Immature natural killer cell (primary cell): ENCODE measurements around the gene OR51M1. TPM values are rescaled to one million over a fixed set of nuclear protein-coding genes. Genes with fewer than 3 reads are reported as not detected.
"Not testable (repeated sequence)": the region's sequence is repeated elsewhere in the genome, so short reads cannot be mapped to it uniquely, and the experiment has no call there.

Source experiments
- DNase-seq, 3 donors: peaks; one replicate each; pipeline ENCODE4 v3.0.0; 2022; ENCODE audit warnings: mixed read lengths in 1 of 3
- H3K27ac Mint-ChIP-seq, 6 donors: one replicate each; pipeline ENCODE4 v1.8.0; 2020; ENCODE audit warnings: mixed read lengths in 6 of 6, mild to moderate bottlenecking in 5 of 6, inconsistent platforms in 4 of 6, moderate library complexity in 3 of 6
- H3K27me3 Mint-ChIP-seq, 3 donors: one replicate each; pipeline ENCODE4 v1.8.0; 2020 to 2021; ENCODE audit warnings: low read depth in 3 of 3, mild to moderate bottlenecking in 3 of 3, mixed read lengths in 3 of 3, moderate library complexity in 3 of 3, inconsistent platforms in 1 of 3
- H3K36me3 Mint-ChIP-seq, 3 donors: one replicate each; pipeline ENCODE4 v1.8.0; 2020; ENCODE audit warnings: mixed read lengths in 3 of 3, inconsistent platforms in 2 of 3, mild to moderate bottlenecking in 2 of 3
- H3K4me1 Mint-ChIP-seq, 2 donors: one replicate each; pipeline ENCODE4 v1.8.0; 2020; ENCODE audit warnings: inconsistent platforms in 2 of 2, mild to moderate bottlenecking in 2 of 2, mixed read lengths in 2 of 2, moderate library complexity in 1 of 2
- H3K4me3 Mint-ChIP-seq, 5 donors: one replicate each; pipeline ENCODE4 v1.8.0; 2020; ENCODE audit warnings: mild to moderate bottlenecking in 5 of 5, mixed read lengths in 5 of 5, inconsistent platforms in 3 of 5, moderate library complexity in 3 of 5
- H3K9me3 Mint-ChIP-seq, 6 donors: one replicate each; pipeline ENCODE4 v1.8.0; 2020; ENCODE audit warnings: mild to moderate bottlenecking in 6 of 6, mixed read lengths in 6 of 6, inconsistent platforms in 4 of 6, moderate library complexity in 3 of 6
- polyA plus RNA-seq, 3 donors: library from polyadenylated mRNA; unstranded; fragments of 300-500 nt; fragmentation: Illumina TruSeq; gene quantifications; one replicate each; pipeline ENCODE4 v1.2.3, GENCODE V29; 2021

OR51M1 gene, protein sequence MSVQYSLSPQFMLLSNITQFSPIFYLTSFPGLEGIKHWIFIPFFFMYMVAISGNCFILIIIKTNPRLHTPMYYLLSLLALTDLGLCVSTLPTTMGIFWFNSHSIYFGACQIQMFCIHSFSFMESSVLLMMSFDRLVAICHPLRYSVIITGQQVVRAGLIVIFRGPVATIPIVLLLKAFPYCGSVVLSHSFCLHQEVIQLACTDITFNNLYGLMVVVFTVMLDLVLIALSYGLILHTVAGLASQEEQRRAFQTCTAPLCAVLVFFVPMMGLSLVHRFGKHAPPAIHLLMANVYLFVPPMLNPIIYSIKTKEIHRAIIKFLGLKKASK
- polyA plus RNA-seq, result not detected

DNA sequence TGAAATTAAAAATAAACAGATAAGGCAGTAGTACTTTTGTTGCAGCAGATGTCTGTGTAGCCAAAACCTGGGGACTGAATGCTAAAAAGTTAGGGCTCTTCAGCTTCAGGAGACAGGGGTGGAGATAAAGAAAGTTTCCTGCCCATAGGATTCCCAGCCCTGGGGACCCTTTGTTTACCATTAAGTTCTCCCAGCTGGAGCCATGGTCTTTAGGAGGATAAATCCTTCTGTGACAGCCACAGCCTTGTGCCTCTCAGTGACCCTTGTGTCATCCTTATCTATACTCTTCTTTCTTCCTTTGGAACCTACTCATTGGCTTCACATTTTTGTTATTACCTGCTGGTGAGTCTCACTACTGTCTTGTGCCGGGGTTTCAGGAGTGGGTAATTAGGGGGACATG lies at the start of gene OR51M1:
Gene OR51M1 (plus strand): TSS at position 237 of the 400 bp plus-strand sequence. CDS start 5,587 bp downstream, outside the sequence.
- Mint-ChIP-seq H3K4me1 (no peaks in the 10 kb centered on the region), H3K9me3 (no peaks in the 10 kb centered on the region), H3K36me3 (no peaks in the 10 kb centered on the region), H3K4me3 (no peak within 1 kb of the TSS), H3K27me3 (peaks cover 0 to 1% (median under 1%) of the 10 kb centered on the region in 3 donors), H3K27ac (no peak within 1 kb of the TSS)
- no peak for DNase-seq

DNA sequence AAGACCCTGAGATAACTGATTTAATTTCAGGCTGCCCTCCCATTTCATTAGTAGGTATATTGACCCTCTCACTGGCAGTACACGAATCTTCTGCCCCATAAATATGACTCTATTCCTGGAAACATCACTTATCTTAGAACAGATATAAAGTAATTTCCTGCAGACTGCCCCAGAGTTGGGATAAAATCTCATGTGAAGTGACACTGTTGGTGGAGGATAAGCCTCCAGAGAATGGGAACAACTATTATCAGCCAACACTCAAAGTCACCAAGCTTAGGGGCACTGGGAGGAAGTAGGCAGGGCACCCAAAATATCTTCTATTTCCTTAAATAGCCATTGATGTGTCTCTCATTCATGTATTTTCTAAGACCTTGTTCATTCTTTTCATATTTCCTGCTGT lies 48.4 kb upstream of the OR51M1 start:
- no peaks in the 10 kb centered on the region for H3K4me1 Mint-ChIP-seq
- no peak overlapping the region for H3K4me3 Mint-ChIP-seq
- DNase-seq, result no peak
- H3K27me3 Mint-ChIP-seq, result peaks cover 0 to 5% (median 2%) of the 10 kb centered on the region in 3 donors
- no peak overlapping the region for H3K27ac Mint-ChIP-seq
- H3K36me3 Mint-ChIP-seq, result no peaks in the 10 kb centered on the region
- H3K9me3 Mint-ChIP-seq, result peaks cover 0 to 5% (median 0%) of the 10 kb centered on the region in 6 donors

DNA sequence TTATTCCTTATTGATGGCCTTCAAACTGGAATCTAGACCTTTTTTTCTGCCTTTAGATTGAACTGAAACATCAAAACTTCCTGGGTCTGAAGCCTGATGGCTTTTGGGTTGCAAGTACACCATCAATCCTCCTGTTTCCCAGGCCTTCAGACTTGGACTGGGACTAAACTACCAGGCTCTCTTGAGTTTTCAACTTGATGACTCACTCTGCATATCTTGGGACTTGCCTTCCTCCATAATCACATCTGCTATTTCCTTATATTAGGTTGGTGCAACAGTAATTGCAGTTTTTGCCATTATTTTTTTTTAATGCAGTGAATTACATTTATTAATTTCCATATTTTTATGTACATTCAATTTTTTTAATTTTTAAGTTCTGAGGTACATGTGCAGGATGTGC lies 47.3 kb upstream of the OR51M1 start:
- Mint-ChIP-seq H3K36me3 (no peaks in the 10 kb centered on the region), H3K27me3 (peaks cover 0 to 5% (median 0%) of the 10 kb centered on the region in 3 donors), H3K27ac (no peak overlapping the region), H3K4me3 (no peak overlapping the region), H3K9me3 (peaks cover 0 to 1% (median 0%) of the 10 kb centered on the region in 6 donors), H3K4me1 (no peaks in the 10 kb centered on the region)
- no peak for DNase-seq

DNA sequence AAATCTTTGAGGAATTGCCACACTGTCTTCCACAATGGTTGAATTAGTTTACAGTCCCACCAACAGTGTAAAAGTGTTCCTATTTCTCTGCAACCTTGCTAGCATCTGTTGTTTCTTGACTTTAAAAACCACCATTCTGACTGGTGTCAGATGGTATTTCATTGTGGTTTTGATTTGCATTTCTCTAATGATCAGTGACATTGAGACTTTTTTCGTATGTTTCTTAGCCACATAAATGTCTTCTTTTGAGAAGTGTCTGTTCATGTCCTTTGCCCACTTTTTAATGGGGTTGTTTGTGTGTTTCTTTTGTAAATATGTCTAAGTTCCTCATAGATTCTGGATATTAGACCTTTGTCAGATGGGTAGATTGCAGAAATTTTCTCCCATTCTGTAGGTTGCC lies 46.4 kb upstream of the OR51M1 start:
- H3K4me1 Mint-ChIP-seq, H3K27ac Mint-ChIP-seq, H3K4me3 Mint-ChIP-seq, H3K9me3 Mint-ChIP-seq, DNase-seq, H3K36me3 Mint-ChIP-seq, H3K27me3 Mint-ChIP-seq: not testable (repeated sequence)

DNA sequence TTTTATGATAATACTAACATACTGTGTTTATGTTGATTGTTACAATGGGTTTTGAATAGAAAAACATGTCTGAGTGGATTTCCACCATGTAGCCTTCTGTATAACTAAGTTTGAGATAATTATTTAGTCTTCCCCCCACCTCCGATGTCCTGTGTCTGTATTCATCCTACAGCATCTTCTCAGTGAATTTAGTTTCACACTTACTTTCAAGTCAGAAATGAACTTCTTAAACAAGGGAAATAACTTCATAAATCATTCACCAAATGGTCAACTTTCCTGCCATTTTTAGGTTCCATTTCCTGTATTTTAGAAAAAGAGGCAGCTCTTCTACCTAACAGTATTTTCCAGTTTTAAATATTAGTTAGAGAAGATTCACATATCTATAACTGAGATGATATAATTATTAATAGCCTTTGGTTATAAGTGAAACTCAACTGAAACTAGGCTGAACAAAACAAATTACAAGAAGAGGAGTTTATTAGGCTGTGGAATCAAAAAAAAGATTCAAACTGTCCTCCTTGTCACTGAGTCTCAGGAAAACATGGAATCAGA lies 43.8 kb upstream of the OR51M1 start:
- Mint-ChIP-seq H3K27ac (no peak overlapping the region), H3K4me1 (no peaks in the 10 kb centered on the region), H3K9me3 (peaks cover 0 to 3% (median 0%) of the 10 kb centered on the region in 6 donors), H3K36me3 (no peaks in the 10 kb centered on the region), H3K4me3 (no peak overlapping the region), H3K27me3 (peaks cover 0 to 2% (median 0%) of the 10 kb centered on the region in 3 donors)
- no peak for DNase-seq

DNA sequence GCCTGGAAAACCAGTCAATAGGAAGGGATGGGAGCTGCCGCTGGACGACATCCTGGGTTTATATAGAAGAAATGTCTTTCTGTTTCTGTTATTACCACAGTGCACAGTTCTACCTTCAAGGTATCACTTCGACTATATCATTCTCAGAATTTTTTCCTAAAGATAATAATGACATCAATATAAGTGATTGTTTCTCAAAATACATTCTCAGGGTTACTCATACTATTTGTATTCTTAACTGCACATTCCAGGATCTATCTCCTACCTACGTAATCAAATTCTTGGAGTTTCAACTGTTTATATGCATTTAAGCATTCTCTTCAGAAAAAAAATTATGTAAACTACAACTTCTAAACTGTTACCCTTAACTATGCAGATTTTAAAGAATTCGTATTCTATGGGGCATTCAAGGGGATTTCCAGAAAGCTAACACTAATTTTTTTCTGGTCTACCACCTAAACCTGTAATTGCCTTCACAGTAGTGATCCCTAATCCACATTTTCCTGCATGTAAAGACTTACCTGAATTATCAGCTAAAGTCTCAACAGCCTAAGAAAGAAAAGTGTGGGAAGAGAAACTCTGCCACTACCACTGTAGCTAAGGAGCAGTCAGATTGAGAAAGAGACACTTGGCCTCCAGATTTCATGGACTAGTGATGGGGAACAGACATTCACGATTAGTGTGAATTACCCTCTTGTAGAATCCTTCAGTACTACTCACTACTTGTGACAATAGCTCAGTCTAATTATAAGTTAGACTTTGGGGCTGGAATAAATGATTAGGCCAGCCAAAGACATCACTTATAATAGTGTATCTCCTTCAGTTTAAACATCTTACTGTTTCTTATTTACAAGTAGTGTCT lies 39.9 kb upstream of the OR51M1 start, which contains the start of gene OR51B5:
Gene OR51B5 (minus strand): TSS at position 51 of the 862 bp plus-strand sequence. CDS start 0 bp downstream, at position 51.
- DNase-seq, result no peak
- Mint-ChIP-seq H3K27me3 (no peaks in the 10 kb centered on the region), H3K9me3 (peaks cover 0 to 4% (median 0%) of the 10 kb centered on the region in 6 donors), H3K27ac (no peak within 1 kb of the TSS), H3K4me1 (no peaks in the 10 kb centered on the region), H3K4me3 (no peak within 1 kb of the TSS), H3K36me3 (no peaks in the 10 kb centered on the region)

DNA sequence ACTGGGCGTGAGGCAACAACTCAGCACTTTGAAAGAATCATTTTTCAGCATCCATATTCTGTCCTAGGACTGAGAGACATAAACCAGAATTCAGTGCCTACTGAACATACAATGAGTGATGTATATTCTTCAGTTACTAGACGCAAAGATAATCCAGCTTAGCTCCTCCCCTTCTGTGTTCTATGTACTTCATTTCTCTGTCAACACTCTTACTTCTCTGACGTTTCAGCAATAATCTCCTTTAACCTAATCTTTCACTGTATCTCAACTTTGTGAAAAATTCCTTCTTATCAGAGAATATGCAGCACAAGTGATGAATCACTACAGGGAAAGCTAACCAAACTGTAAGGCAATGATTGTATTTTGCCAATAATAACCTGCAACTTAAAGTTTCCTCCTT lies 37.8 kb upstream of the OR51M1 start:
- H3K36me3 Mint-ChIP-seq, result no peaks in the 10 kb centered on the region
- no peak overlapping the region for H3K27ac Mint-ChIP-seq
- peaks cover 0 to 4% (median 0%) of the 10 kb centered on the region in 6 donors for H3K9me3 Mint-ChIP-seq

DNA sequence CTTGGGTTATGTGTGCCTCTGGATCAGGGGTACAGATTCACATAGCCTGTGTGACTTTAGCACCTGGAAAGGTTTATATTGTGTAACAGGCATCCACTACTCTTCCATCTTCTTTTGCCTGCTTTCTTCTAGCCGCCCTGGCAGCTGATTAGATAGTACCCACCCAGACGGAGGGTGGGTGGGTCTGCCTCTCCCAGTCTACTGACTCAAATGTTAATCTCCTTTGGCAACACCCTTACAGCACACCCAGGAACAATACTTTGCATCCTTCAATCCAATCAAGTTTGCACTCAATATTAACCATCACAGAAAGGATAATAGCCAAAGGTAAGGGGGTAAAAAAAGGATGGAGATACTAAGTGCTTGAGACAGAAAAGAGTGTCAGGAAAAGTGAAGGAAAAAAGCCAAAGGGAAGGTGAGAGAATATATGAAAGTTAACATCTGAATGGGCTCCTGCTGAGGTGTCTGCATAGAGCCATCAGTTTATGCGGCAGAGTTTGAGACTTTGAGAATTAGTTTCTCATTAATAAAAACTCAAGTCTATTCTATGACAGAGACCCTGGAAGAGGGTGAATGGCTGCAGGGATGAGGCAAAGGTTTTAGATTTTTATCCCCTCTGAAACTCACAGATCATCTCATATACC lies 34.9 kb upstream of the OR51M1 start:
- Mint-ChIP-seq H3K4me1 (no peaks in the 10 kb centered on the region), H3K36me3 (no peaks in the 10 kb centered on the region), H3K27me3 (no peaks in the 10 kb centered on the region), H3K4me3 (no peak overlapping the region), H3K27ac (no peak overlapping the region), H3K9me3 (peaks cover 0 to 5% (median 0%) of the 10 kb centered on the region in 6 donors)
- no peak for DNase-seq

More for the DNA sequence above, 37.8 kb upstream of the OR51M1 start:
- H3K4me1 Mint-ChIP-seq, result no peaks in the 10 kb centered on the region
- H3K27me3 Mint-ChIP-seq, result no peaks in the 10 kb centered on the region
- no peak overlapping the region for H3K4me3 Mint-ChIP-seq
- no peak for DNase-seq

DNA sequence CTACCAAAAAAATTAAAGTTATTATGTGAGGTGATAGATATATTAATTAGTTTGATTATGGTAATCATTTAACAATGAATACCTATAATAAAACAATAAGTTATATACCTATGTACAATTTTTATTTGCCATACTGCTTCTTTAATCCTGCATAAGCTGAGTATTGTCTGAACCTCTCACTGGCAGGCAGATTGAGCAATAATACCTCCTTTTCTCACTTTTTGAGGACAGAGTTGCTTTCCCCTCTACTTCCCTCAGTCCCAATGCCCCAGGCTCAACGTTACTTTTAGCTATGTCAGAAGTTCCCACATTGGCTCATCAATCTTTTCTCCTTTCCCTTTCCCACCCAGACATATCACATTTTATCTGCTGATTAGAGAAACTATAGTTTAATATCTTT lies 34.1 kb upstream of the OR51M1 start:
- Mint-ChIP-seq H3K27ac (no peak overlapping the region), H3K4me1 (no peaks in the 10 kb centered on the region), H3K36me3 (no peaks in the 10 kb centered on the region), H3K9me3 (peaks cover 0 to 5% (median 0%) of the 10 kb centered on the region in 6 donors), H3K27me3 (no peaks in the 10 kb centered on the region), H3K4me3 (no peak overlapping the region)
- DNase-seq, result no peak

DNA sequence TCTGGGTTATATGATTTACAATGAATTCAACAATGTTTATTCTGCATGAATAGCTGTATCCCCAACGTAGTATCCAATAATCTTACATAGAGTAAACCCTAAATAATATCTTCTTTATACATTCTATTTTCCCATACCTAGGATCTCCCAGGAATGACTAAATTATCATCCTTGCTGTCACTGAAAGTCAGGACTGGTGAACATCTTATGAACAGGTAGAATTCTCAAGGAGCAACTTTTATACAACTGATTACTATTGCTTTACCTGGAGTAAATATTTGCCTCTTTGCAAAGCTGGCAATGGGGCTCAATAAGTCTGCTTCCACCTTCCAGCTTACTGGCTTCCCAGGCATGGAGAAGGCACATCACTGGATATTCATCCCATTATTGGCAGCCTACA lies 32.4 kb upstream of the OR51M1 start, which contains the start of gene OR51B6:
Gene OR51B6 (plus strand): TSS at position 301 of the 400 bp plus-strand sequence. CDS start 0 bp downstream, at position 301.
- Mint-ChIP-seq H3K36me3 (no peaks in the 10 kb centered on the region), H3K27ac (no peak within 1 kb of the TSS), H3K4me1 (no peaks in the 10 kb centered on the region), H3K9me3 (peaks cover 0 to 5% (median 0%) of the 10 kb centered on the region in 6 donors), H3K27me3 (no peaks in the 10 kb centered on the region), H3K4me3 (no peak within 1 kb of the TSS)
- DNase-seq, result no peak

DNA sequence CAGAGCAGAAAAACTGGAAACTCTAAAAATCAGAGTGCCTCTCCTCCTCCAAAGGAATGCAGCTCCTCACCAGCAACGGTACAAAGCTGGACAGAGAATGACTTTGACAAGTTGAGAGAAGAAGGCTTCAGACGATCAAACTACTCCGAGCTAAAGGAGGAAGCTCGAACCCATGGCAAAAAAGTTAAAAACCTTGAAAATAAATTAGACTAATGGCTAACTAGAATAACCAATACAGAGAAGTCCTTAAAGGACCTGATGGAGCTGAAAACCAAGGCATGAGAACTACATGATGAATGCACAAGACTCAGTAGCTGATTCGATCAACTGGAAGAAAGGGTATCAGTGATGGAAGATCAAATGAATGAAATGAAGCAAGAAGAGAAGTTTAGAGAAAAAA lies 27.6 kb upstream of the OR51M1 start:
- not testable (repeated sequence) for H3K4me3 Mint-ChIP-seq, H3K27ac Mint-ChIP-seq, H3K9me3 Mint-ChIP-seq, H3K4me1 Mint-ChIP-seq, H3K36me3 Mint-ChIP-seq, H3K27me3 Mint-ChIP-seq, DNase-seq

DNA sequence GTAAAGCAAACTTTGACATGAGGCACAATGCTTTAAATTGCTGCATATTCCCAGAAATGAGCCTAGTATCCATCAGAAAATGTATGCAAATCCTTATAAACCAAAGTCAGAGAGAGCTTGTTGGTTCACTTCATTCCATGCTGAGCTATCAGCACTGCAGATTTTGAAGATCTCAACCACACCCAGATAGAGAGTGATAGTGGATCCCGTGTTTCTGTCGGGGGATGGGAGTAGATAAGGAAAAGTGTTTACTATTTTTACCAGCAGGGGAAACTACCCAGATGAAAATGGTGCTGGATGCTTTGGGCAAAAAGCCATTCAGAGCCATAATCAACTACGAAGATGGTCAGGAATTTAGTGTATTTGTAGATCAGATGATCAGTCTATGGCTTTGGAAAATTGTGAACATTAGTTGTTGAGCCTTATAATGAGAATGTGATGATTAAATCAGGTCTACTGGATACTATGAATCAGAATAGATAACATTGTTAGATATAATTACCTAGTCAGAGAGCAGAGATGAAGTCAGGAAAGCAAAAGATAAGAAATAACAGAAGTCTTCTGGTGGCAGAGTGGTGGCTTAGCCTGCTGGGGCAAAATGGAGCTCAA lies 21.5 kb upstream of the OR51M1 start:
- no peak for DNase-seq
- H3K9me3 Mint-ChIP-seq, result peaks cover 0 to 5% (median under 1%) of the 10 kb centered on the region in 6 donors
- H3K27ac Mint-ChIP-seq, result no peak overlapping the region
- peaks cover 0 to 6% (median 0%) of the 10 kb centered on the region in 3 donors for H3K27me3 Mint-ChIP-seq
- H3K36me3 Mint-ChIP-seq, result no peaks in the 10 kb centered on the region
- no peaks in the 10 kb centered on the region for H3K4me1 Mint-ChIP-seq
- no peak overlapping the region for H3K4me3 Mint-ChIP-seq

DNA sequence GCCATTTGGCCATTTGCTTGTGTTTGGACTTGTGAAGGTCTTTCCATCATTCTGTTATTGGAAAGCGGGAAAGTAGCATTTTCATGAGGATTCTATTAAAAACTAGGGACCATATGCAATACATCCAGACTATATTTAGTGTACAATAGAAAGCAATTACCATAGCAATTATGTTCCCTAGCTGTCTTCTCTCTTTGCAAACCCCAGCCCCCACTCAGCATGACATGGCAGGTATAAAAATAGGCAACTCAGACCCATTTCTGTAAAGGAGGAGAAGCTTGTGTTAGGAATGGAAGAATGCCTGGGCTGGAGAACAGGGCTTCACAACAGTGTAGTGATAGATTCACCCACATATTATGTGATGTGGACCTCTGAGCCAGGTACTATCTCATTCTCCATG lies 19.9 kb upstream of the OR51M1 start:
- Mint-ChIP-seq H3K27me3 (peaks cover 0 to 6% (median 0%) of the 10 kb centered on the region in 3 donors), H3K4me3 (no peak overlapping the region), H3K27ac (no peak overlapping the region), H3K4me1 (no peaks in the 10 kb centered on the region), H3K9me3 (peaks cover 0 to 5% (median under 1%) of the 10 kb centered on the region in 6 donors), H3K36me3 (no peaks in the 10 kb centered on the region)
- no peak for DNase-seq
